NCI-H526 treated with DMSO at 0.1 percent for 48 hours (cell line): Measurements from ENCODE around the gene LPXN.
A peak's percentile ranks its signal among the peaks of the same experiment; 100 is the strongest.
"Not testable (repeated sequence)": the region's sequence is repeated elsewhere in the genome, so short reads cannot be mapped to it uniquely, and the experiment has no call there.

Source experiments
- DNase-seq: peaks from one replicate; lab custom pipeline; 2025; lab: John Stamatoyannopoulos, UW

Gene LPXN

GRCh38 chr11:58579192-58580129 is 3.8 kb upstream of the LPXN start:
- DNase-seq: peak; percentile 76

GRCh38 chr11:58578635-58579191 is 3.1 kb upstream of the LPXN start, which contains the start of gene ZFP91:
Gene ZFP91 (plus strand): TSS chr11:58579063. CDS start chr11:58579282, 219 bp downstream.
- DNase-seq: peak; percentile 95

GRCh38 chr11:58578136-58578634 is 2.5 kb upstream of the LPXN start:
- DNase-seq: peak; percentile 99

- DNase-seq: no peak
Measured at GRCh38 chr11:58577555-58578135, 2.0 kb upstream of the LPXN start.

GRCh38 chr11:58576887-58577471 is 1.3 kb upstream of the LPXN start:
- no peak for DNase-seq

GRCh38 chr11:58574881-58575280 is 775 bp downstream of the LPXN start:
- no peak for DNase-seq

GRCh38 chr11:58573451-58574104 is 2.1 kb downstream of the LPXN start:
- DNase-seq: no peak

GRCh38 chr11:58572906-58573305 is 2.8 kb downstream of the LPXN start:
- DNase-seq: not testable (repeated sequence)

GRCh38 chr11:58567889-58568512 is 7.7 kb downstream of the LPXN start:
- DNase-seq: peak; percentile 25

- no peak for DNase-seq
Measured at GRCh38 chr11:58564231-58564630, 11.4 kb downstream of the LPXN start.

- DNase-seq: no peak
Measured at GRCh38 chr11:58562375-58562800, 13.3 kb downstream of the LPXN start.

GRCh38 chr11:58561394-58562098 is 14.1 kb downstream of the LPXN start:
- DNase-seq: no peak

- DNase-seq: no peak
Measured at GRCh38 chr11:58560842-58561241, 14.8 kb downstream of the LPXN start.

- no peak for DNase-seq
Measured at GRCh38 chr11:58549644-58550043, 26.0 kb downstream of the LPXN start.

GRCh38 chr11:58546841-58547240 is 28.8 kb downstream of the LPXN start:
- DNase-seq: no peak

GRCh38 chr11:58531865-58532341 is 43.8 kb downstream of the LPXN start:
- no peak for DNase-seq

GRCh38 chr11:58530236-58530635 is 45.4 kb downstream of the LPXN start:
- no peak for DNase-seq

GRCh38 chr11:58527429-58527828 is 48.2 kb downstream of the LPXN start:
- no peak for DNase-seq

- DNase-seq: no peak
Measured at GRCh38 chr11:58526721-58527120, 48.9 kb downstream of the LPXN start.

- no peak for DNase-seq
Measured at GRCh38 chr11:58525037-58525614, 50.5 kb downstream of the LPXN start.
